ENCODE results near the gene ZAR1. TPM values are rescaled to one million over a fixed set of nuclear protein-coding genes. Genes with fewer than 3 reads are reported as not detected.

Gene ZAR1
- total RNA-seq, 1 experiment from 2014 or later: not detected

- Histone ChIP-seq H3K79me2 (ENCODE audit: low read depth) (no peaks in the 10 kb centered on the region), H4K20me1 (ENCODE audit: insufficient read depth) (no peaks in the 10 kb centered on the region), H3F3A (ENCODE audit: insufficient read depth, low read depth) (no peaks in the 10 kb centered on the region), H3K9me3 (ENCODE audit: insufficient read depth, low read depth) (no peaks in the 10 kb centered on the region), H3K9me2 (ENCODE audit: insufficient read depth) (no peaks in the 10 kb centered on the region), H3K27ac (no peak overlapping the region), H3K4me1 (replicated peaks; ENCODE audit: insufficient read depth) (no peaks in the 10 kb centered on the region), H3K4me2 (no peak overlapping the region), H3K36me3 (ENCODE audit: low read depth) (peaks cover 21% of the 10 kb centered on the region), H2AFZ (no peak overlapping the region), H3K27me3 (ENCODE audit: insufficient read depth, low read depth) (no peaks in the 10 kb centered on the region), H3K4me3 (no peak overlapping the region)
- no TSS peak for BruUV-seq (replicated peaks)
- intact Hi-C loops (cut with micrococcal nuclease; ENCODE audit: unreplicated experiment): no loop called here
- no peak for TF ChIP-seq CTCF (conservative IDR thresholded peaks at IDR 0.05)
- no peak for TF ChIP-seq EZH2 (IDR thresholded peaks at IDR 0.05; ENCODE audit: low read depth)
- no peak for DNase-seq
- ChIA-PET POLR2A (ENCODE audit: unreplicated experiment) (no interaction called here), CTCF (no interaction called here)
Measured at GRCh38 chr4:48504026-48504330, 13.9 kb downstream of the ZAR1 start.

- no peak for DNase-seq
- Histone ChIP-seq H3K4me1 (replicated peaks; ENCODE audit: insufficient read depth) (no peaks in the 10 kb centered on the region), H4K20me1 (ENCODE audit: insufficient read depth) (no peaks in the 10 kb centered on the region), H3K27ac (no peak overlapping the region), H3F3A (ENCODE audit: insufficient read depth, low read depth) (no peaks in the 10 kb centered on the region), H3K79me2 (ENCODE audit: low read depth) (no peaks in the 10 kb centered on the region), H3K36me3 (ENCODE audit: low read depth) (peaks cover 19% of the 10 kb centered on the region), H3K9me3 (ENCODE audit: insufficient read depth, low read depth) (no peaks in the 10 kb centered on the region), H3K4me3 (no peak overlapping the region), H2AFZ (no peak overlapping the region), H3K27me3 (ENCODE audit: insufficient read depth, low read depth) (no peaks in the 10 kb centered on the region), H3K4me2 (no peak overlapping the region), H3K9me2 (ENCODE audit: insufficient read depth) (no peaks in the 10 kb centered on the region)
- no TSS peak for BruUV-seq (replicated peaks)
- intact Hi-C loops (cut with micrococcal nuclease; ENCODE audit: unreplicated experiment): no loop called here
- POLR2A ChIA-PET (ENCODE audit: unreplicated experiment): no interaction called here
- no peak for TF ChIP-seq CTCF (conservative IDR thresholded peaks at IDR 0.05)
- TF ChIP-seq EZH2 (IDR thresholded peaks at IDR 0.05; ENCODE audit: low read depth): no peak
- CTCF ChIA-PET: no interaction called here
Measured at GRCh38 chr4:48504352-48504751, 14.3 kb downstream of the ZAR1 start.

GRCh38 chr4:48506716-48507115, 16.7 kb downstream of the ZAR1 start:
- TF ChIP-seq CTCF (conservative IDR thresholded peaks at IDR 0.05): no peak
- no peak for TF ChIP-seq EZH2 (IDR thresholded peaks at IDR 0.05; ENCODE audit: low read depth)
- no peak overlapping the region for H3K4me3 ChIP-seq
- no TSS peak for BruUV-seq (replicated peaks)
- ChIA-PET CTCF (no interaction called here), POLR2A (ENCODE audit: unreplicated experiment) (no interaction called here)
- no peaks in the 10 kb centered on the region for H3K27me3 ChIP-seq (ENCODE audit: insufficient read depth, low read depth)
- no peaks in the 10 kb centered on the region for H3K79me2 ChIP-seq (ENCODE audit: low read depth)
- no peaks in the 10 kb centered on the region for H3K9me3 ChIP-seq (ENCODE audit: insufficient read depth, low read depth)
- H2AFZ ChIP-seq: no peak overlapping the region
- no peaks in the 10 kb centered on the region for H3F3A ChIP-seq (ENCODE audit: insufficient read depth, low read depth)
- intact Hi-C loops (cut with micrococcal nuclease; ENCODE audit: unreplicated experiment): no loop called here
- no peak for DNase-seq
- H4K20me1 ChIP-seq (ENCODE audit: insufficient read depth): no peaks in the 10 kb centered on the region
- H3K36me3 ChIP-seq (ENCODE audit: low read depth): peaks cover 20% of the 10 kb centered on the region
- no peak overlapping the region for H3K4me2 ChIP-seq
- no peaks in the 10 kb centered on the region for H3K4me1 ChIP-seq (replicated peaks; ENCODE audit: insufficient read depth)
- no peaks in the 10 kb centered on the region for H3K9me2 ChIP-seq (ENCODE audit: insufficient read depth)
- no peak overlapping the region for H3K27ac ChIP-seq
